Esophagus squamous epithelium (tissue), 4 donors: ENCODE data around the gene SLC4A1.

ENCODE experiments used
- POLR2A ChIP-seq, 4 donors: fragments of 450-650 bp; IDR thresholded peaks; one replicate each; pipeline ENCODE4 v1.6.1; 2017; ENCODE audit warnings: antibody characterized with exemption in 4 of 4, mild to moderate bottlenecking in 4 of 4, moderate library complexity in 3 of 4
- TF ChIP-seq, protein P1 (sequence below), 6 experiments: fragments of 450-650 bp in 4 of 6; fragments of 200-600 bp in 2 of 6; sonication (generic) in 2 of 6; IDR thresholded peaks; one replicate each; pipeline ENCODE4 v1.5.1; 2016 to 2019; ENCODE audit warnings: antibody characterized with exemption in 6 of 6, mild to moderate bottlenecking in 4 of 6, moderate library complexity in 4 of 6

DNA sequence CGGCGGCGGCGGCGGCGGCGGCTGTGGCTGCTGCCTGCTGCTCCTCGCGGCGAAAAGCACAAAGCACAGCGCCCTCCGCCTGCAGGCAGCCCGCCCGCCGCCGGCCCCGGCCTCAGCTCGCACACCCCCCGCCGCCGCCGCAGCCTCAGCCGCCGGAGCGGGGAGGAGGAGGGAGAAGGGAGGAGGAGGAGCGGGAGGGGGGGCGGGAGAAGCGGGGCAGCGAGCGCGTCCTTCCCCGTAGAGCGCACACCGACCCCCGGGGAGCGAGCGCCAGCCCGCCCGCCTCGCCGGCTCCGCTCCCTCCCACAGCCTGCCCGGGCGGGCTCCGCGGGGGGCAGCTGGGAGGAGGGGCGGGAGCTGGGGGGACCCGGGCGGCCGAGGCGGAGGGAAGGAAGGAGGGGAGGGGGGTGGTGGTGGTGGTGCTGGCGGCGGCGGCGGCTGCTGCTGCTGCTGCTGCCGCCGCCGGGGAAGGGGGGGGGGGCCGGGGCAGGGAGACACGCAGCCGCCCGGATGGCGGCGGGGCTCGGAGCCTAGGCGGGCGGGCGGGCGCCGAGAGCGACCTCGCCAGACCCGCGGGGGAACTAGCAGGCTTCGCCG lies 48.2 kb downstream of the SLC4A1 start, which contains the start of gene UBTF:
- TF ChIP-seq, protein P1, sequence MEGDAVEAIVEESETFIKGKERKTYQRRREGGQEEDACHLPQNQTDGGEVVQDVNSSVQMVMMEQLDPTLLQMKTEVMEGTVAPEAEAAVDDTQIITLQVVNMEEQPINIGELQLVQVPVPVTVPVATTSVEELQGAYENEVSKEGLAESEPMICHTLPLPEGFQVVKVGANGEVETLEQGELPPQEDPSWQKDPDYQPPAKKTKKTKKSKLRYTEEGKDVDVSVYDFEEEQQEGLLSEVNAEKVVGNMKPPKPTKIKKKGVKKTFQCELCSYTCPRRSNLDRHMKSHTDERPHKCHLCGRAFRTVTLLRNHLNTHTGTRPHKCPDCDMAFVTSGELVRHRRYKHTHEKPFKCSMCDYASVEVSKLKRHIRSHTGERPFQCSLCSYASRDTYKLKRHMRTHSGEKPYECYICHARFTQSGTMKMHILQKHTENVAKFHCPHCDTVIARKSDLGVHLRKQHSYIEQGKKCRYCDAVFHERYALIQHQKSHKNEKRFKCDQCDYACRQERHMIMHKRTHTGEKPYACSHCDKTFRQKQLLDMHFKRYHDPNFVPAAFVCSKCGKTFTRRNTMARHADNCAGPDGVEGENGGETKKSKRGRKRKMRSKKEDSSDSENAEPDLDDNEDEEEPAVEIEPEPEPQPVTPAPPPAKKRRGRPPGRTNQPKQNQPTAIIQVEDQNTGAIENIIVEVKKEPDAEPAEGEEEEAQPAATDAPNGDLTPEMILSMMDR (IDR thresholded peaks at IDR 0.05), result no peak
- no peak for TF ChIP-seq POLR2A (IDR thresholded peaks at IDR 0.05)
